CD4-positive, alpha-beta T cell treated with Interferon alpha-2 for 1 hour (primary cell): ENCODE data around the gene PSTPIP1.

Source experiments
- DNase-seq, 2 donors: peaks; one replicate each; pipeline ENCODE4 v3.0.0-alpha.2; 2020 to 2022

The PSTPIP1 gene

DNA sequence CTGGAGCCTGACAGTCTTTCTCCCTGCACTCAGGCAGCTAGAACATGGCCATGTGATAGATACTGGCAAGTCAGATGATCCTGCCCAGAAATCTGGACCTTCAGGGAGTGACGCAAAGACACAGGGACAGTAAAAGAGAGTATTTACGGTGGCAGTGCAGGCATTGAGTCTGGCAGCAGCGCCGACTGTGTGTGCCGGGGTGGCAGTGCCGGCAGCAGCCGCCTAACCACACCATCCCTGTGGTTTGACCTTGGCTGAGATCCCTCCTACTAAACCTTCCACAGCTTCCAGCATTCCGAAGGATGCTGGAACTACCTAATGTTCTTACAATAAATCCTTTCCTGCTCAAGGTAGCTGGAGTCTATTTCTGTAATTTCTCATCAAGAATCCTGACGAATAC lies 80.6 kb downstream of the PSTPIP1 start:
- no peak for DNase-seq

- no peak for DNase-seq
Observed at GRCh38 chr15:77076323-77076915, 81.5 kb downstream of the PSTPIP1 start.

- no peak for DNase-seq
Observed at GRCh38 chr15:77081971-77082370, 87.0 kb downstream of the PSTPIP1 start.

DNA sequence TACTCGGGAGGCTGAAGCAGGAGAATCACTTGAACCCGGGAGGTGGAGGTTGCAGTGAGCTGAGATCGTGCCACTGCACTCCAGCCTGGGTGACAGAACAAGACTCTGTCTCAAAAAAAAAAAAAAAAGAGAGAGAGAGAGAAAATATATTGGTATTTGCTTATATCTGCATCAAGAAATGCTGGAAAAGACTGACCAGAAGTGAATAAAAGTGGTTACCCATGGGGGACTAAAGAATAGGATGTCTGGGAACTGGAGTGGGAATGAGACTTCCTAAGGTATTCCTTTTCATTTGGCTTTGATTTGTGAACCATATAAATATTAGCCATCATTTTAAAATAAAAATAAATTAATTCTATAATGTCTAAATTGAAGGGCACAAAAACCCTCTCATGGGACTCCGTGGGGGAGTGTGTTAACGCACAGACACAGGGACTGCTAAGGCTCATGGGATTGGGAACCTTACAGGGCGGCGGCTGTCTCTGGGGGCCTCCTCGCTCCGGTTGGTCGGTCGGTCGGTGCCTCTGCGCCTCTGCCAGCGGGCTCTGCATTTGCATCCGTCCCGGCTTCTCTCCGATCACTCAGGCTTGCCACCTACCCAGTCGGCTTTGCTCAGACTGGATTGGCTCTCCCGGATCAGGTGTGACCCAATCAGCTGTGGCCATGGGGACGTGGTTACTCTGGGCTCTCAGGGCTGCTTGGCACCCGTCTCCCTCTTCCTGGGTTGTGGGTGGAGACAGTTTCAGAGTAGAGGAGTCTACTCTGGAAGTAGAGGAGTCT lies 88.6 kb downstream of the PSTPIP1 start:
- peak; percentile 71 to 85 for DNase-seq

DNA sequence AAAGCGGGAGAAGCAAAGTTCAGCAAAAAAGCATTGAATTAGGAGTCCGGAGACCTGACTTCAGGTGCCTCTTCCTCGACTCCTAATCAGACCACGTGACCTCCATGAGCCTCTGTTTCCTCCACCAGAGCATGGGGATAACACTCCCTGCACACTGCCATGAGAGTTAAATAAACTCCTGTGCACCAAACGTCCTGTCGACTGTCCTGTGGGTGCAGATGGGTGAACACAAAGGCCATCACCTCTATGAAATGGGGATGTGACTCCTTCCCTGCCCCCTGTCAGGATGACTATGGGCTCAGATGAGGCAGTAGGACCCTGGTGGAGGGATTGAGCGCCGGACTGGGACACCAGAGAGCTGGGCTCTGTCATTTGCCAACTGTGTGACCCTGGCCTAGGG lies 89.5 kb downstream of the PSTPIP1 start:
- DNase-seq, result no peak

DNA sequence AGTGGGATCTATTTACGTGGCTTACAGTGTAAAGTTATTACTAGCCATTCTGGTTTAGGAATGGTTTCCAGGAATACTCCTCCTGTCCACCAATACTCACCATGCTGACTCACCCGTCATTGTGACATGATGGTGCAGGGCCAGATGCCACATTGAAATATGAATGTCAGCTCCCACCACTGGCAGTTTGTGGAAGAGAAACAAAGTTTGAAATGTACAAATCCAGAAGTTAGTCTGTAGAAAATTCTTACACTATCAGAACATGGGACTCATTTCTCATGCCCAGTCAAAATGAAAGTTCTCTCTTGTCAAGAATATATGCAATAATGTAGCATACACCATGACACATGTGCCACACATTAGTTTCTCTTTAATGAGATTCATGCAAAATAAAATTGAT lies 90.4 kb downstream of the PSTPIP1 start:
- DNase-seq, result no peak
